ENCODE data around the gene RAB40A. TPM values are rescaled to one million over a fixed set of nuclear protein-coding genes. Genes with fewer than 3 reads are reported as not detected.

Gene RAB40A
- total and polyA plus RNA-seq, 10 of the 15 experiments (the other 5 are each of a cell fraction or from before 2014, with no cell fraction given): 0.10 to 0.42 (median 0.26) TPM

GRCh38 chrX:103562801-103563200 lies 43.5 kb upstream of the RAB40A start (continued):
- TF ChIP-seq ZBTB40 (IDR thresholded peaks at IDR 0.05; ENCODE audit: borderline replicate concordance) (no peak), HDGF (IDR thresholded peaks at IDR 0.05) (no peak), ETV6 (conservative IDR thresholded peaks at IDR 0.05 in 1 of 2, IDR thresholded peaks at IDR 0.05 in 1 of 2; ENCODE audit: borderline replicate concordance in 1 of 2, low read depth in 1 of 2) (no peak), RAD21 (IDR thresholded peaks at IDR 0.05; ENCODE audit: insufficient read depth, low read depth, low read length) (no peak), CBX5 (IDR thresholded peaks at IDR 0.05; ENCODE audit: low read depth) (no peak), CREB1 (IDR thresholded peaks at IDR 0.05; ENCODE audit: low read depth) (no peak), REST (IDR thresholded peaks at IDR 0.05; ENCODE audit: low read depth, low read length) (no peak), IKZF2 (IDR thresholded peaks at IDR 0.05) (no peak), IRF3 (IDR thresholded peaks at IDR 0.05) (no peak), MXI1 (IDR thresholded peaks at IDR 0.05; ENCODE audit: low read depth, low read length) (no peak), FOS (IDR thresholded peaks at IDR 0.05; ENCODE audit: borderline replicate concordance, extremely low read depth, insufficient read length) (no peak), TCF12 (IDR thresholded peaks at IDR 0.05; ENCODE audit: low read depth, low read length) (no peak)

All from GM12878 (cell line).